Measurements from ENCODE around the gene SHISA5.
A peak's percentile ranks its signal among the peaks of the same experiment; 100 is the strongest.

SHISA5 gene

DNA sequence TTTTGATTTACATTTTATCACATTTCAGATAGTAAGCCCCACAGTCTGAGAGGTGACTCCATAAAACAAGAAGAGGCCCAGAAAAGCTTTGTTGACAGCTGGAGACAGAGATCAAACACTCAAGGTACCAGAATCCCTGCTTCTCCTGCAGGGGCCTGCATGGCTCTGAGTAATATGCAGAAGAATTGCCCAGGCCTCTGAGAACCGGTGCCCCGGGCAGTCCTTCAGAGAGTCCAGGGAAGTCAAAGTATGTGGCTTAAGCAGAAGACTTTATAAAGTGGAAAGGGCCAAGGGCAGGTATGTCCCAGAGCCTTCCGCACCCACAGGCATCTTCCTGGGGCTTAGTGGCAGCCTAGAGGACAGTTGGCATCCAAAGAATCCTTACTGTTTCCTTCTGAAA, 44.6 kb downstream of the SHISA5 start:
- Histone ChIP-seq H3K9me3 (ENCODE audit: low read length) (no peaks in the 10 kb centered on the region), H3K27me3 (ENCODE audit: insufficient read depth, low read length) (no peaks in the 10 kb centered on the region), H3K4me1 (ENCODE audit: insufficient read depth, low read length) (no peaks in the 10 kb centered on the region), H3K36me3 (ENCODE audit: insufficient read depth, low read length) (peaks cover 59% of the 10 kb centered on the region), H2AFZ (ENCODE audit: low read depth, low read length) (no peak overlapping the region), H3K4me3 (ENCODE audit: low read length) (no peak overlapping the region)

DNA sequence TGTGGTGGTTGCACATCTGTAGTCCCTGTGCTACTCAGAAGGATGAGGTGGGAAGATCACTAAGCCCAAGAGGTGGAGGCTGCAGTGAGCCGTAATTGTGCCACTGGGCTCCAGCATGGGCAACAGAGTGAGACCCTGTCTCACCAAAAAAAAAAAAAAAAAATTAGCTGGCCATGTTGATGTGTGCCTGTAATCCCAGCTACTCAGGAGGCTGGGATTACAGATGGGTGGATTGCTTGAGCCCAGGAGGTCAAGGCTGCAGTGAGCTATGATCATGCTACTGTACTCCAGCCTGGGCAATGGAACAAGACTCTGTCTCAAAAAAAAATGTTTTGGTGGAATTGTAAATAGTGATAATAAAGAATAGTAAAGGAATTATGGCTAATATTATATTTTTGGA, 47.5 kb downstream of the SHISA5 start:
- Histone ChIP-seq H2AFZ (ENCODE audit: low read depth, low read length) (no peak overlapping the region), H3K4me3 (ENCODE audit: low read length) (no peak overlapping the region), H3K27me3 (ENCODE audit: insufficient read depth, low read length) (no peaks in the 10 kb centered on the region), H3K4me1 (ENCODE audit: insufficient read depth, low read length) (no peaks in the 10 kb centered on the region), H3K9me3 (ENCODE audit: low read length) (no peaks in the 10 kb centered on the region), H3K36me3 (ENCODE audit: insufficient read depth, low read length) (peaks cover 81% of the 10 kb centered on the region)

DNA sequence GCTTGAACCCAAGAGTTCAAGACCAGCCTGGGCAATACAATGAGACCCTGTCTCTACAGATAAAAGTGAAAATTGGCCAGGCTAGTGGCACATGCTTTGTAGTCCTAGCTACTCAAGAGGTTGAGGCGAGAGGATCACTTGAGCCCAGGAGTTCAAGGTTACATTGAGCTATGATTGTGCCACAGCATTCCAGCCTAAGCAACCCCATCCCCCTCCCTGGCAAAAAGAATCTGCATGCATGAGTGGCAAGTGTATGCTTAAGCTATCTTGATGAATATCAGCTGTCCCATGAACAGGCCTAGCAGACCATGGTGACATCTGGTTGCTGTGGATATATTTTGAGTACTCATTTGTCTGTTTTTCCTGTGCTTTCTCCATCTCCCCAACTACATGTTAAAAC, 52.7 kb downstream of the SHISA5 start:
- peaks cover 51% of the 10 kb centered on the region for H3K36me3 ChIP-seq (ENCODE audit: insufficient read depth, low read length)

DNA sequence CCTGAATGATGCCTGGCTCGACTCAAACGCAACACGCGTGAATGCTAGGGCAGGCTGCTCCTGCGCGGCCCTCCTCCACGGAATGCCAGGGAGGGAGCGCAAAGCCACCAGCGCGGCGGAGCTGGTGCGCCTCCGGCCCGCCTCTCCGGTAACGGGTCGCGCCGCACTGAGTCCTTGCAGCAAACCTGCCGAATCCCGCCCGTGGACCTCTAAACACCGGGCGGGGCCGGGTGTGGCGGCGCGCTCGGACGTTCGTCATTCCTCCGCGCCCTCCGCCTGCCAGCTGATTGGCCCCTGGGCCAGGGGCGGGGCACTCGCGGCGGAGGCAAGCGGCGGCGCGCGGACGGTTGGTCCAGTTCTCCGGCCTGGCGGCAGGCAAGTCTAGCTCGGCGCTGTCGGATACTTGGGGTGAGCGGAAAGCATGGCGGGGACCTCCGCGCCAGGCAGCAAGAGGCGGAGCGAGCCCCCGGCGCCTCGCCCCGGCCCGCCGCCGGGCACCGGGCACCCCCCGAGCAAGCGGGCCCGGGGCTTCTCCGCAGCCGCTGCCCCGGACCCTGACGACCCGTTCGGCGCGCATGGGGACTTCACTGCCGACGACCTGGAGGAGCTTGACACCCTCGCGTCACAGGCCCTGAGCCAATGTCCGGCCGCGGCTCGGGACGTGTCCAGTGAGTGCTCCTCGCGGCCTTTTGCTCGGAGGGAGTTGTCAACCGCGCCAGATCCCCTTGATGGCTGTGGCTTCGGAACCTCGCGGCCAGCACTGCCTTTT, 57.4 kb downstream of the SHISA5 start, which contains the start of gene ATRIP:
Gene ATRIP (plus strand): TSS at position 313 of the 769 bp plus-strand sequence. CDS start 109 bp downstream, at position 422.
- H3K4me1 ChIP-seq (ENCODE audit: insufficient read depth, low read length) = peaks cover 24% of the 10 kb centered on the region
- H3K27me3 ChIP-seq (ENCODE audit: insufficient read depth, low read length) = no peaks in the 10 kb centered on the region
- peak within 1 kb of the TSS; percentile 50 for H2AFZ ChIP-seq (ENCODE audit: low read depth, low read length)
- peaks cover 31% of the 10 kb centered on the region for H3K36me3 ChIP-seq (ENCODE audit: insufficient read depth, low read length)
- H3K9me3 ChIP-seq (ENCODE audit: low read length) = no peaks in the 10 kb centered on the region
- peak within 1 kb of the TSS; percentile 88 for H3K4me3 ChIP-seq (ENCODE audit: low read length)

More for the DNA sequence above, 52.7 kb downstream of the SHISA5 start:
- no peak overlapping the region for H3K4me3 ChIP-seq (ENCODE audit: low read length)
- no peaks in the 10 kb centered on the region for H3K9me3 ChIP-seq (ENCODE audit: low read length)
- H2AFZ ChIP-seq (ENCODE audit: low read depth, low read length) = no peak overlapping the region
- H3K27me3 ChIP-seq (ENCODE audit: insufficient read depth, low read length) = no peaks in the 10 kb centered on the region
- peaks cover 13% of the 10 kb centered on the region for H3K4me1 ChIP-seq (ENCODE audit: insufficient read depth, low read length)

DNA sequence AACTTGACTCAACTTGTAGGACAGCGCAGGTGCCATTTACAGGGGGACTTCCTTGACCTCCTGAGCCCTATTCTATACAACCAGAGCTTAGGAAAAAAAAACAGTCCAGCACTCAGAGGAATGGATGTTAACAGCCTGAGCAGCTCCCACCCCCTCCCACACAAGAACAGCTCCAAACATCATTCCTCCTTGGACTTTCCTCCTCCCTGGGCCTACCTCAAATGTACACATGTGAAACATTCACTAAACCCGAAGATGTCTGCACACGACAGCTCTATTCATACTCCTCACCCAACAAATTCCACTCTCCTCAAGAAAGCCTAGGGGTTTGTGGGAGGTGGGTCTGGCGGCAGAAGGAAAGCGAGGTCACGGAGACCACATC, 57.9 kb downstream of the SHISA5 start:
- peaks cover 27% of the 10 kb centered on the region for H3K36me3 ChIP-seq (ENCODE audit: insufficient read depth, low read length)
- peaks cover 30% of the 10 kb centered on the region for H3K4me1 ChIP-seq (ENCODE audit: insufficient read depth, low read length)
- peak overlapping the region; percentile 88 for H3K4me3 ChIP-seq (ENCODE audit: low read length)
- peak overlapping the region; percentile 50 for H2AFZ ChIP-seq (ENCODE audit: low read depth, low read length)
- H3K27me3 ChIP-seq (ENCODE audit: insufficient read depth, low read length) = no peaks in the 10 kb centered on the region
- no peaks in the 10 kb centered on the region for H3K9me3 ChIP-seq (ENCODE audit: low read length)

DNA sequence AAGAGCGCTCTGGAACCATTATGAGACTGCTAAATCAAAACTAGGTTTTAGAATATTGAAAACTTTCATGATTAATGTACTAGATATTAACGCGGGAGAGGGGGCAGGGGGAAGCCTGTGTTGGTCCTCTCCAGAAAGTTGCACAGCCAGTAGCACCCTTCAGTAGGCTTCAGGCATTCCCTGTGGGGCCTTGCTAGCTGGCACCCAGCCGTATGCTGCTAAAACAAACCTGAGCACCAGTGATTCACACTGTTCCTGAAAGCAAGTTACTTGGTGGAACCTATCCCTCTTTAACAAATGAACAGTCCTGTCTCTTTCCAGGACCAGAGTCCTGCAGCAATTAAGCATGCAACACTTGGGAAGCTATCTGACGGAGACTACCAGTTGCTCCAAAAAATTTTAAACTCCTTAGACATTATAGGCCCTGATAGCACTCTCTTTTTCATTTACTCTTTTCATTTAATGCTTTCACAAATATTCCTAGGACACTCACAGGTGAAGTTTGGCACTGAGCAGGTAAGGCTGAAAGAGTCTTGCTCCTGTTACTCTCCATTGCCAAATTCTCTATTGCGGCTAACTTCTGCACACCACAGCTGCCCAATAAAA, 58.6 kb downstream of the SHISA5 start:
- Histone ChIP-seq H3K9me3 (ENCODE audit: low read length) (no peaks in the 10 kb centered on the region), H3K4me3 (ENCODE audit: low read length) (peak overlapping the region; percentile 88), H3K4me1 (ENCODE audit: insufficient read depth, low read length) (peaks cover 30% of the 10 kb centered on the region), H2AFZ (ENCODE audit: low read depth, low read length) (no peak overlapping the region), H3K36me3 (ENCODE audit: insufficient read depth, low read length) (peaks cover 27% of the 10 kb centered on the region), H3K27me3 (ENCODE audit: insufficient read depth, low read length) (no peaks in the 10 kb centered on the region)

DNA sequence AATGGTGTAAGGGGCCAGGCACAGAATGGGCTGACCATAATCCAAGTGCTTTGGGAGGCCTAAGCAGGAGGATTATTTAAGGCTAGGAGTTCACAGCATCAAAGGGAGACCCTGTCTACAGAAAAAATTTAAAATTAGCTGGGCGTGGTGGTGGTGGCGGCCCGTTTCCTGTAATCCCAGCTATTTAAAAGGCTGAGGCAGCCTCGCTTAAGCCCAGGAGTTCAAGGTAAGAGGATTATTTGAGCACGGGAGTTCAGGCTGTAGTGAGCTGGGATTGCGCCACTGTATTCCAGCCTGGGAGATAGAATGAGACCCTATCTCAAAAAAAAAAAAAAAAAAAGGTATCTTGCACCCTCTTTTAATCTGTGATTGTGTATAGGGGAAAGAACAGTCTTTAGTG, 62.0 kb downstream of the SHISA5 start:
- Histone ChIP-seq H3K27me3 (ENCODE audit: insufficient read depth, low read length) (no peaks in the 10 kb centered on the region), H3K4me1 (ENCODE audit: insufficient read depth, low read length) (peaks cover 19% of the 10 kb centered on the region), H2AFZ (ENCODE audit: low read depth, low read length) (no peak overlapping the region), H3K4me3 (ENCODE audit: low read length) (no peak overlapping the region), H3K36me3 (ENCODE audit: insufficient read depth, low read length) (peaks cover 21% of the 10 kb centered on the region), H3K9me3 (ENCODE audit: low read length) (no peaks in the 10 kb centered on the region)

DNA sequence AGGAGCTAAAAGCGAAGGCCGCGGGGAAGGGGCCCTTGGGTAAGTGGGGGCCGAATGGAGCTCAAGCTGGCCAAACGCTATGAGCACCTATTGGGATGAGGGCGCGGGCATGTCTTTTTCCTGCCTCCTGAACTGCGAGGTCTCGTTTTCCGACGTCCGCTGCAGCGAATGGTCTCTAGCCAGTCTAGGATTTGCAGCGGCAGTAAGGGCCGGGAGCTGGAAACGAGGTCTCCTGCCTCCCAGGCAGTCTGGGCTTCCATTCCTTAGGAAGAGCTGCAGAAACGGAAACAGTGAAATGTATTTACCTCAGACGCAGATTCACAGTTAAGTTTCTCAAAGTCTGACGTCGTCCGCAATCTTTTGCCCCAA, 63.4 kb downstream of the SHISA5 start:
- Histone ChIP-seq H3K4me3 (ENCODE audit: low read length) (peak overlapping the region; percentile 63), H3K4me1 (ENCODE audit: insufficient read depth, low read length) (peaks cover 13% of the 10 kb centered on the region), H3K27me3 (ENCODE audit: insufficient read depth, low read length) (no peaks in the 10 kb centered on the region), H2AFZ (ENCODE audit: low read depth, low read length) (no peak overlapping the region), H3K36me3 (ENCODE audit: insufficient read depth, low read length) (peaks cover 21% of the 10 kb centered on the region), H3K9me3 (ENCODE audit: low read length) (no peaks in the 10 kb centered on the region)

DNA sequence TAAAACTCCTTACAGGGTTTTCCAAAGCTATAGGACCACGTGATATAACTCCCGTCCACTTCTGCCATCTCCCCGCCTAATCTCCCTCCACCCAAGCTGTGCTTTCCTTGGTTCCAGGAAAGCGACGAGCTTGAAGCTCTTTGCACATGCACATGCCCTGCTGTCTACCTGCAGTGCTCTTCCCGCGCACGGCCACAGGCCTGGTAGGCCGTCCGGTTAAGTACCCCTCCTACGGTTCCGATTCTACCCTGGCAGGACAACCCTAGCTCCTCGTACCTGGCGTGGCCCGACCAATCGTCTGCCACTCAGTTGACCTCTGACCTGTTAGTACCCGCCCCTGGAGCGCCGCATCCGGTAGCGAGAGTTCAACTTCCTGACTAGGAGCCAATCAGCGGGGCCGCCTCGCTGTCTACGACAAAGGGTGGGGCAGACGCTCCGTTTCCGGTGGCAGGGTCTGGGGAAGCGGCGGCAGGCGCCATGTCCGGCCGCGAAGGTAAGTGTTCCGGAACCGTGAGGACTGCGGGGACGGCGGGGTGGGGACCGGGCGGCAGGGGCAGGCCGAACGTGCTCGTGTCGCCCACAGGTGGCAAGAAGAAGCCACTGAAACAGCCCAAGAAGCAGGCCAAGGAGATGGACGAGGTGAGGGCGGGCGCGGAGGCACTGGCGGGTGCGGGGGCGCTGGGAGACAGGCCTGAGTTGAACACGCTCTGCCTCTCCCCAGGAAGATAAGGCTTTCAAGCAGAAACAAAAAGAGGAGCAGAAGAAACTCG, 64.0 kb downstream of the SHISA5 start, which contains the start of the genes CCDC51 and TMA7:
Gene CCDC51 (minus strand): TSS at position 300 of the 770 bp plus-strand sequence. CDS start 4,991 bp downstream, outside the sequence.
Gene TMA7 (plus strand): TSS at position 438 of the 770 bp plus-strand sequence. CDS start 40 bp downstream, at position 478.
- H3K9me3 ChIP-seq (ENCODE audit: low read length) = no peaks in the 10 kb centered on the region
- peak within 1 kb of the TSS; percentile 63 for H3K4me3 ChIP-seq (ENCODE audit: low read length)
- H3K4me1 ChIP-seq (ENCODE audit: insufficient read depth, low read length) = peaks cover 12% of the 10 kb centered on the region
- peaks cover 21% of the 10 kb centered on the region for H3K36me3 ChIP-seq (ENCODE audit: insufficient read depth, low read length)
- peak within 1 kb of the TSS; percentile 1 for H2AFZ ChIP-seq (ENCODE audit: low read depth, low read length)
- no peaks in the 10 kb centered on the region for H3K27me3 ChIP-seq (ENCODE audit: insufficient read depth, low read length)

DNA sequence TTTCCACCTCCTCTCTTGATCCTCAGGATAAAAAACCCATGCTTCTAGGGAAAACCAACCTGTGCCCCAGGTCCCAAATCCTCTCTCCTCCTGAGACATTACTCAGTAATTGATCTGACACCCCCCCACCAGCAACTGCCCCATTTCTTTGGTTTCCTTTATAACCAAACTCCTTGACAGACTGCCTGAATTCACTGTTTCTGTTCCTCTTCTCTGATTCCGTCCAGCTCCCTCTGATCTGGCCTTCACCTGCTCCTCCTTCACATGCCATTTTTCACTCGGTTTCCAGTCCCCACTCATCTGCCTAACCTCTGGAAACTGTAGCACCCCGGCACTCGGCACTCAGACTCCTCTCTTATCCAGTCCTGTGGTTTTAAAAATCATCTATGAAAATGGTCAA, 66.2 kb downstream of the SHISA5 start:
- Histone ChIP-seq H3K9me3 (ENCODE audit: low read length) (no peaks in the 10 kb centered on the region), H2AFZ (ENCODE audit: low read depth, low read length) (no peak overlapping the region), H3K4me3 (ENCODE audit: low read length) (no peak overlapping the region), H3K27me3 (ENCODE audit: insufficient read depth, low read length) (no peaks in the 10 kb centered on the region), H3K4me1 (ENCODE audit: insufficient read depth, low read length) (peaks cover 12% of the 10 kb centered on the region), H3K36me3 (ENCODE audit: insufficient read depth, low read length) (peaks cover 22% of the 10 kb centered on the region)

DNA sequence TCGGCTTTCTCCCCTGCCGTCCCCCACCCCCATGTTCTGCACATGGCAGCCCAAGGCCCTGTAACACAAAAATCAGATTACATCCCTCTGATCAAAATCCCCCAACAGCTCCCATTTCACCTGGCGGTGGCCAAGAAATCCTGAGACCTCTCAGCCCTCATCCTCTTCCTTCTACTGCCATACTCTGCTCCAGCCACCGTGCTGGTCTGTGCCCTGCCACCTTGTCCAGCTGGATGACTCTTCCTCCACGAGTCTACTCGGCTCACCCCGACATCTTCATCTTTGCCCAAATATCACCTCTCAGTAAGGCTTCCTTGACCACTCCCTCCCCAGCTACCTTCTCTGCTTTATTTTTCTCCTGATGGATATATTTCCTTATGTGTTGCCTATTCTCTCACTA, 67.1 kb downstream of the SHISA5 start:
- no peaks in the 10 kb centered on the region for H3K27me3 ChIP-seq (ENCODE audit: insufficient read depth, low read length)
- peaks cover 11% of the 10 kb centered on the region for H3K4me1 ChIP-seq (ENCODE audit: insufficient read depth, low read length)
- no peak overlapping the region for H2AFZ ChIP-seq (ENCODE audit: low read depth, low read length)
- no peaks in the 10 kb centered on the region for H3K9me3 ChIP-seq (ENCODE audit: low read length)
- peaks cover 23% of the 10 kb centered on the region for H3K36me3 ChIP-seq (ENCODE audit: insufficient read depth, low read length)
- H3K4me3 ChIP-seq (ENCODE audit: low read length) = no peak overlapping the region

DNA sequence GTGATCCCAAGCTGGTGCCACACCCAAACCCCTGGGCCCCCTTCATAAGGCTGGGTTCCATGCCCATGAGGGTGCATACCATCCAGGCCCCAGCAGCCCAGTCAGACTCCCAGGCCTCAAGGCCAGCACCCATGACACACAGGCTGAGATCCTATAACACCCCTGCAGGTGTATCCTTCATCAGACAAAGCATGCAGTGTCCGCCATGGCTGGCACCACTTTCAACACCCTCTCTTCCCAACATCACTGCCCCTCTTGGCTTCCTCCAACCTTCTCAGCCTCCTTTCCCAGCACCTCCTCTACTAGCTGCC, 67.5 kb downstream of the SHISA5 start:
- H3K27me3 ChIP-seq (ENCODE audit: insufficient read depth, low read length) = no peaks in the 10 kb centered on the region
- H2AFZ ChIP-seq (ENCODE audit: low read depth, low read length) = no peak overlapping the region
- no peaks in the 10 kb centered on the region for H3K9me3 ChIP-seq (ENCODE audit: low read length)
- peaks cover 20% of the 10 kb centered on the region for H3K36me3 ChIP-seq (ENCODE audit: insufficient read depth, low read length)
- H3K4me1 ChIP-seq (ENCODE audit: insufficient read depth, low read length) = peaks cover 6% of the 10 kb centered on the region
- no peak overlapping the region for H3K4me3 ChIP-seq (ENCODE audit: low read length)
